OCI-M2 (cell line): ENCODE data around the gene RMP24.
"Not testable (repeated sequence)": the region's sequence is repeated elsewhere in the genome, so short reads cannot be mapped to it uniquely, and the experiment has no call there.

Source experiments
- DNase-seq: peaks from one replicate; lab custom pipeline; 2025; ENCODE audit not compliant: unreplicated experiment; lab: John Stamatoyannopoulos, UW

Gene RMP24

DNA sequence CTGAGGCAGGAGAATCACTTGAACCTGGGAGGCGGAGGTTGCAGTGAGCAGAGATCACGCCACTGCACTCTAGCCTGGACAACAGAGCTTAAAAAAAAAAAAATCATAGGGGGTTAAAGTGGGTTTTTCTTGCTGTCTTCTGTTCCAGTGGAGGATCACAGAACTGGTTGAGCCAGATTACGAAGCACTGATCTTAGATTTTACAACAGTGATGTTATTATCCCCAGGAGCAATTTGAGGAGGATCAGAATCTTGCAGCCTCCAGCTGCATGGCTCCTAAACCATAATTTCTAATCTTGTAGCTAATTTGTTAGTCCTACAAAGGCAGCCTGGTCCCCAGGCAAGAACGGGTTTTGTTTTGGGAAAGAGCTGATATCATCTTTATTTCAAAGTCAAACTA, 4.6 kb upstream of the RMP24 start:
- DNase-seq, result not testable (repeated sequence)

DNA sequence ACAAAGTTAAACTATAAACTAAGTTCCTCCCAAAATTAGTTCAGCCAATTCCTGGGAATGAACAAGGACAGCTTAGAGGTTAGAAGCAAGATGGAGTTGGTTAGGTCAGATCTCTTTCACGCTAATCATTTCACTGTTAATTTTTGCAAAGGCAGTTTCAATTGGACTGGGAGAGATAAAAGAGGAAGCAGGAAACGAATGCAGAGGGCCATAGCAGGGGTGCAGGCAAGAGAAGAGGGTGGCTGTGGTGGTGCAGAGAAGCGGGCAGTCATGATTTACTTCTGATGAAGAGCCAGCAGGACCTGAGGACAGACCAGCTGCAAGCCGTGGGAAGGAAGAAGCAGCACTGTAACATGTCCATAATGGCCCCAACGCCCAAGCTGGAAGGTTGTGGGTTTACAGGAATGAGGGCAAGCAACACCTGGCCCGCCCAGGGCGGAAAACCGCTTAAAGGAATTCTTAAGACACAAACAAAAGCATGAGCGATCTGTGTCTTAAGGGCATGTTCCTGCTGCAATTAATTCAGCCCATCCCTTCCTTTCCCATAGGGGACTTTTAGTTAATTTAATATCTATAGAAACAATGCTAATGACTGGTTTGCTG, 4.1 kb upstream of the RMP24 start:
- no peak for DNase-seq

DNA sequence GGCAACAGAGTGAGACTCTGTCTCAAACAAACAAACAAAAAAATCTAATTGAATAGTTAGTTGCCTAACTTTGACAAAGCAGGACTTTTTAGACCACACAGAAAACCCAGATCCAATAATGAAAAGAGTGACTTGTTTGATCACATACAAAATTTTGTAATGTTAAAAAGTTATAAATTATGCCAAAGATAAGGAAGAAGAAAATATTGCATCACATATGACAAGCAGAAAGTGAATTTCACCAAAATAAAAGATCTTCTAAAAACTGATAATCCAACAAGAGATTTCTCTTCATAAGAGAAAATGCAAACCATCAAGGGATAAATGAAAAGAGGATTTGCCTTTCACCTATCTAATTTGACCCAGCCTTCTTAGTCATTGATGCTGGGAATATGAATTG, 2.8 kb upstream of the RMP24 start:
- DNase-seq, result no peak

DNA sequence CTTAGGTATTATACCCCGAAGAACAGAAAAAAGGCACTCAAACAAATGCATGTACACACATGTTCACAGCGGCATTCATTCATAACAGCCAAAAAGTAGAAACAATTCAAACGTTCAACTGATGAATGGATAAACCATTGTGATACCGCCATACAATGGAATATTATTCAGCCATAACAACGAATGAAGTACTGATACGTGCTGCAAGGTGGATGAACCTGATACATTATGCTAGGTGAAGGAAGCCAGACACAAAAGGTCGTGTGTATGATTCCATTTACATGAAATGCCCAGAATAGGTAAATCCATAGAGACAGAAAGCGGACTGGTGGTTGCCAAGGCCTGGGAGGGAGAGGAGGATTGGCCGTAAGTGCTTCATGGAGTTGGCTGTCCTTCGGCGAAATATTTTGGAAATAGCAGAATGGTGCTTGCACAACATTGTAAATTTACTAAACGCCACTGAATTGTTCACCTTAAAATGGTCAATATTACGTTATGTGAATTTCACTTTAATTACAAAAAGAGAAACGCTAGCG, 750 bp upstream of the RMP24 start:
- no peak for DNase-seq

DNA sequence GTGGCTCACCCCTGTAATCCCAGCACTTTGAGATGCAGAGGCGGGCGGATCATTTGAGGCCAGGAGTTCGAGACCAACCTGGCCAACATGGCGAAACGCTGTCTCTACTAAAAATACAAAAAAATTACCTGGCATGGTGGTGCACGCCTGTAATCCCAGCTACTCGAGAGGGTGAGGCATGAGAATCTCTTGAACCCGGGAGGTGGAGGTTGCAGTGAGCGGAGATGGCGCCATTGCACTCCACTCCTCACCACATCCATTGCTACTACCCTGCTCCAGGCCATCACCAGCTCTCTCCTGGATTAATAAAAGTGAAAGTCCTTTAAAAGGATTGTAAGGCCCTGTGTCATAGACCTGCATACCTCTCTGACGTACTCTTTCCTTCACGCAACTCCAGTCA, 1.2 kb downstream of the RMP24 start:
- DNase-seq, result no peak

DNA sequence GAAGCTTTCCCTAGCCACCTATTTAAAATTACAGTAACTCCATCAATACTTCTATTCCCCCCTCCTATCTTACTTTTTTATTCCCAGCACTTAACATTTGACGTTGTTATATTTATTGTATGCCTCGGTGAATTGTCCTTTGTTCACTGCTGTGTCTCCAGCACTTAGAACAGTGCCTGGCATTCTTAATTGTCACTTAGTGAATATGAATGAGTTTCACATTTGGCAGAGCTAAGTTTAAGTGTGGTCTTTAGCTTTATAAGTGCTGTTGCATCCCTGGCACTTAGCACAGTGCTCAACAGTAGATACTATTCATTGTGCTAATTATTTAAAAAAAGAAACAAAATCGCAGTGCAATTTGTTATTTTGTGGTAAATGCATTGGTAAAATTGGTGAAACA, 1.7 kb downstream of the RMP24 start:
- no peak for DNase-seq

DNA sequence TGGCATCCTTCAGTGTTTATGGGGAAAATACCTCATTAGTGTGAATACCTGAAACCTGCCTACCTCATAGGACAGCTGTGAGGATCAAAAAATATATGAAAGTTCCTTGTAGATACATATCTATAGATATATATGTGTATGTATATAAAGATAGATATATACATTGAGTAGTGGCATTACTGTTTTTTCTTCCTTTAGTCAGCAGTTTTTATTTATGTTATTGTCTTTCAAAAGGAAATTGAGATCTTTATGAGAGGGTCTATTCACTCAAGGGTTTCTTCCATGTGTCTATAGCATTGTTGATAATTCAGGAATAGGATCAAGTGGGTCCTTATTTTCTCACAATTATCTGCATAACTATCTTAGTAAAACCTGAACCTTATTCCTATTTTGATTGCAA, 6.6 kb downstream of the RMP24 start:
- DNase-seq, result no peak

DNA sequence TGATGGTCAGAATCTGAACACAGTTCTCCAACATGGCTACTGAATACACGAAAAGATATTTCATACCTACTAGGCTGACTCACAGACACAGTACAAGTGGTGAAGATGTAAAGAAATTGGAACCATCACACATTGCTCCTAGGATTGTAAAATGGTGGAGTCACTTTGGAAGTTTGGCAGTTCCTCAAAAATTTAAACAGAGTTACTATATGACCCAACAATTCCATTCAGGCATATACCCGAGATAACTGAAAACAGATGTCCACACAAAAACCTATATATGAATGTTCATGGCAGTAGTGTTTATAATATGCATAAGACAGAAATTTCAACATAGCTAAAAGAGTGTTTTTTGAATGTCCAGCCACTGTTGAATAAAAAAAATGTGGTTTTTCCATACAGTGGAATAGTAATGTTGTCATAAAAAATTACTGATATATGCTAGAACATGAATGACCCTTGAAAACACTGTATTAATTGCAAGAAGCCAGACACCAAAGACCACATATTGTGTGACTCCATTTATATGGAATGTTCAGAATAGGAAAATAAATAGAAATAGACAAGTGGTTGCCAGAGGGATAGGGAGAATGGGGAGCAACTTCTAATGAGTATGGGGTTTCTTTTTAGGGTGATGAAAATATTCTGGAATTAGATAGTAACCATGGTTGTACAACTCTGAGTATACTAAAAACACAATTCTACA, 10.1 kb downstream of the RMP24 start:
- DNase-seq, result no peak

DNA sequence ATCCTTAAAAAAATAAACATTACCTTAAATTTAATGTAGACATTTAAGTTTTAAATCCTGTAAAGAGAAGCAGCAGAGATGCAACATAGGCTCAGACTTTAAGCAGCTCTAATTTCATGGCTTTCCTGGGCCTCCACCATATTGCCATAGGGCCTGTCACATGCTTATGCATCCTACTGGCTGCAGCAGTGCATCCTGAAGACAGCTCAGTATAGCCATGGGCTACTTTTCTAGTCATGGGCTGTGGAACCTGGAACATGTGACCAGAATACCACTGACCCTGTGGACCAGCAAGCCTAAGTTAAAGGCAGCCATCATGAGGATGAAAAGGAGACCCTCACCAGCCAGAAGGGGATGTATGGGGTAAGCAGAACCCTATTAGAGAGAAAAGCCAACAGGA, 10.7 kb downstream of the RMP24 start:
- DNase-seq, result no peak

DNA sequence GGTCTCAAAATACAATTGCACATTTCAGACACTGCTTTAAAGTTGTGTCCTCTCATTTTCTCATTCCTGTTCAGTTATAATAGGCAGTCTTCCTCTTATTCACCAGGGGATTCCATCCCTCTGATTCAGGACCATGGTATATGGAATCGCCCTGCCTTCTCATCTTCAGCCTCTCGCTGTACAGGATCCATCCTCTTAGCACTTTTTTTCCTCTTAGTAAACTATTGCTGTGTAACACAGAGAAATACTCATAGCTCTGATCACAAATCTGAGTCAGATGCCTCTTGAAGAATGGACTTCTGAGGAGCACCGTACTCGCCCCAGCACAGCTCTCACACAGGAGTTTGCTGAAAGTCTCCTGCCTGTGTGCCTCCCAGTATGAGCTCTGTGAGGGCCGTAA, 11.3 kb downstream of the RMP24 start:
- DNase-seq, result no peak

DNA sequence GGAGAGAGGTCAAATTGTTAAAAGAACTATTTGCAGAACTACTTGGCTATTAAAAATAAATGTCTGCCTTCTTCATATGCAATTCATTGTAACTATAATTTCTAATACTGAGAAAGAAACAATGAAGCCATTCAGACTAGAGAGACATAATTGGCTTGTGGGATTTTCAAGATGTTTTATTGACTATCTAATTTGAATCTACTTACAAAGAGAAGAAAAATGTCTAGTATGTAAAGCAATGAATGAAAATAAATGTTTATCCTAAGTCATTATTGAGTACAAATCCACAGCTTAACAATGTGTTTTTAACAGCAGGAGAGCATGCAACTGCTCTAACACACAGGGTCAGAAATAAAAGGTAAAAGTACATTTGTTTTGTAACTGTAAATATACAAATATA, 19.2 kb downstream of the RMP24 start:
- DNase-seq, result no peak

DNA sequence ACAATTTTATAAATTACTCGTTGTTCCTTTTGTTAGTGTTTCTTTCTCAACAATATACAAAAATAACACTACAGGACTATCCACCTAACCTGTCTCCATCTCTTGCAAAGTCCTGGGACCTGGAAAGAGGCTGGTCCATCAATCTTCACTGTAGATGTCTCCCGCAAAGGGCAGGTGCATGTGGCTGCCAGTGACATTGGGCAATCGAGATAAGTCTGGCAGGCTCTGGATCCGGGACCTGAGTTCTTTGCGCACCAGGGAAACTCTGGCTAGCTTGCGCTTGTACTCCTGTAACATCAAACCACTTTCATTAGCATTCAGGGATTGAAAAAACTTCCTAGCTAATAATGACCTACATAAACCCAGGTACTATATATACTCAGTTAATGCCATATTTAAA, 20.5 kb downstream of the RMP24 start:
- no peak for DNase-seq

DNA sequence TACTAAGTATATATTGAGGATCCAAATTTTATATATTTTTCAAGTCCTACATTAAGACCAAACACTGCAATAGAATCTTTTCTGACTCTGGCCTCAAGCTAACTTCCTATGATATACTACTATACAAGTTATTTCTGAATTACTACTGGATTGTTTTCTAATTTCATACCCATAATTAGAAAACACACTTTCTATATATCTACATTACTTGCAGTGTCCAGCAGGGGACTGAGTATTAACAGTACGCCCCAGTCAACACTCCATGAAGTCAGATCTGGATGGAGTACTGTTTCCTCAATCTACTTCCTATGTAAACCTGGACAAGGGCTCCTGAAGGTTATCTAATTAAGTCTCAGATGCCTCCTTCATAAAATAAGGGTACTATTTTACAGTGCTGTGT, 26.5 kb downstream of the RMP24 start:
- no peak for DNase-seq

DNA sequence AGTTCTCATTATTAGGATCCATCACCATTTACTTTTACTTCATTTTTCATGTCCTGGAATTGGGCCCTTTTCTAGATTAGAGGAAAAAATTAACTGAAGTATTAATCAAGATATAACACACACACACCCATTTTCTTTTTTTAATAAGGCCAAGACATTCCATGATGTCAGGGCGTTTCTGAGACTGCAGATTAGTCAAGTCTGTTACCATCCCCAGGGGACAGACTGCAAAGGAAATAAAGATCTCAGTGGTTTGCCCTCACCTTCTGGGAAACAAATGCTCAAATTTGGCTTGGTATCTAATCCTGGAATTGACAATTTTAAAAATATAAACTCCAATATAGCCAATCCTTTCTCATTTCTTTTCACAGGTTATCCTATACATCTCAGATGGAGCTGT, 27.4 kb downstream of the RMP24 start:
- DNase-seq, result no peak

DNA sequence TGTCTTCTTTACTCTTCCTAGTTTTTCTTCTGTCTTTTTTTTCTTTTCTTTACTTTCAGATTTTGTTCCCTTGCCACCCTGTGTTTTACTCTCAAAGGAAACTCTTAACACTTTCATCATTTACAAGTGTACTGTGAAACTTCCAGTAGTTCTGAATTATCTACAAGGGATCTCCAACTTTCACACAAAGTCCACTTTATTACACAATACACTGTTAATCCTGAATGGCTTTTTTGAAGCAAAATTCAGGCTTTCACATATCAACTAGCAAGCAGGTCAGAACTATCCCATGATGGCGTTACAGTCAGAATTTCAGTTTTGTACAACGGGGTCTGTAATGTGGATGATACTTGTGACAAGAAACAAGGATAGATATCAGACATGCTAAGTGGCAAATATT, 34.5 kb downstream of the RMP24 start:
- no peak for DNase-seq

DNA sequence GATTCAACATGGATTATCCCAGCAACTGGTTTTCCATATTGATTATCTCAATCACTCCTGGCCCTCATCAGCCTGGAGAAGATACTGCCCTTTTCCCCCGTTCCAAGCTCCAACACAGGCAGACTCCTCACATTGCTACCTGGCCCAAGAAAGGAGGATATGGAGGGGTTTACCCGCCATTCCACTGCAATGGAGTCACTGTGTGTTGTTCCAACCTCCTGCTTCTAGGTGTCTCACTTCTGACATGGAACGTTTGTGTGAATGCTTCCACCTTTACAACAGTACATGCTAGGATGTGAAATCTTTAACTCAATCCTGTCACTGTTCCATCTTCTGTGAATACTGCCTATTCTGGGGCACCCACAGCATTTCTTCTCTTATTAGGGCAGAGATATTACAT, 36.7 kb downstream of the RMP24 start:
- DNase-seq, result no peak

DNA sequence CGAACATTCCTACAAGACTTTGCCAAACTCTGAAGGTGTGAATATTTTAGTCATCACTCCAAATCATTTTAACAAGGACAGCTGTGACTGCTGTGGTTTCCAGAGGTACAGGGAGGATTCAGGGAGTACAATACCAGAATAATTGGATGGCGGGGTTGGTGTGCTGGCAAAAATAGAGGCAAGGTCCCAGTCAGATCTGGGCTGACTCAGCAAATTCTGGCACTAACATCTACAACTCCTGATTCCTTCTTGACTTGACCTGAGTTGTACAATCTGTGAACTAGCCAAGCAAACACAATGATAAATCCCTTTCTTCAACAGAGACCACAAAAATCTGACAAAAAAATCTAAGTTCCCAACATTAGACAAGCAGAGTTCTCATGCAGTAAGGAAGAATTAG, 40.4 kb downstream of the RMP24 start:
- no peak for DNase-seq

DNA sequence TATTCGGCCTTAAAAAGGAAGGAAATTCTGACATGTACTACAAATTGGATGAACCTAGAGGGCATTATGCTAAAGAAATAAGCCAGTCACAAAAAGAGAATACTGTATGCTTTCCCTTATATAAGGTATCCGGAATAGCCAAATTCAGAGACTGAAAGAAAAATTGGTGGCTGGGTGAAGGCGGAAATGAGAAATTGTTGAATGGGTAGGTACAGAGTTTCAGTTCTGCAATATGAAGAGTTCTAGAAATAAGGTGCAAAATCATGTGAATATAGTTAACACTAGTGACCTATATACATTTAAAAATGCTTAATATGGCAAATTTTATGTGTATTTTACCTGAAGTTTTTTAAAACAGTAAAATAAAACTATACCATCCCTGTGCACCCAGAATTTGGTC, 43.1 kb downstream of the RMP24 start:
- no peak for DNase-seq

DNA sequence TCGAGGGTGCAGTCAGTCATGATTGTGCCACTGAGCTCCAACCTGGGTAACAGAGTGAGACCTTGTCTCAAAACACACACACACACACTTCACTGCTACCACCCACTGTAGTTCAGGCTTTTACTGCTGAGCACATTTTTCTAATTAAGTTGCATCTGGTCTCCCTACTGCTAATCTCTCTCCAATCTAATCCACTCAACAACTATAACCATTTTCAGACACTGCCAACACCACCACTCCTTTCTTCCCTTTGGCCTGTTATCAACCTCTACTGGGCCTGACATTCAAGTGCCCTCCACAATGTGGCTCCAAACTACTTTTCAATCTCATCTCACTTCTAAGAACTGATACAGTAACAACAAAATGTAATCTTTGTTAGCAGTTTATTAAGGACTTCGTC, 44.8 kb downstream of the RMP24 start:
- DNase-seq, result no peak

DNA sequence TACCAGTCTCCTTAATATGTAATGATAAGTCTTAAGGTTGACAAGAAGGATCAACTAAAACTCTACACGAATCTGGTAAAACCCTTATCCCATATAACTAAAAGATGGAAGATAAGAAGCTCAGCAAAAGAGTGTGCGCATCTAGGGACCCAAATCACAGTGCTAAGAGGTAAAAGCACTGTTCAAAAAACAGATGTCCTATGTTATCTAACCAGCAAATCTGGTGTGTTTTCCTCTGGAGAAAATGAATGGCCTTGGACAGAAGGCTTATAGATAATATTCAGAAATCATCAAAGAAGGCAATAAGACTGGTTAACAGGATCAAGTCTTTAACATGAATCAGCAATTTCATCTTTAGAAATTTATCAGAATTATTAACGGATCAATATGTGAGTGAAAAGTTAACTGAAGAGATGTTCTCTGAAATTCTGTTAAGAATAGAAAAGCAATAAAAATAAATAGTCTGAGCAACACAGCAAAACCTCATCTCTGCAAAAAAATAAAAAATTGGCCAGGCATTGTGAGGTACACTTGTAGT, 47.8 kb downstream of the RMP24 start:
- no peak for DNase-seq

DNA sequence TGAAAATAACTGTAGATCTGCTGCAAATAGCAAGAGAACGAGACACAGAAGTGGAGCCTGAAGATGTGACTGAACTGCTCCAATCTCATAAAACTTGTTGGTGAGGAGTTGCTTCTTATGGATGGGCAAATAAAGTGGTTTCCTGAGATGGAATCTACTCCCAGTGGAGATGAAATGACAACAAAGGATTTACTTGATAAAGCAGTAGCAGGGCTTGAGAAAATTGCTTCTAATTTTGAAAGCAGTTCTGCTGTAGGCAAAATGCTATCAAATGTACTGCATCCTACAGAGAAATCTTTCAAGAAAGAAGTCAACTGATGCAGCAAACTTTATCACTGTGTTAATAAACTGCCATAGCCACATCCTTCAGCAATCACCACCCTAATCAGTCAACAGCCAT, 50.9 kb downstream of the RMP24 start:
- no peak for DNase-seq

DNA sequence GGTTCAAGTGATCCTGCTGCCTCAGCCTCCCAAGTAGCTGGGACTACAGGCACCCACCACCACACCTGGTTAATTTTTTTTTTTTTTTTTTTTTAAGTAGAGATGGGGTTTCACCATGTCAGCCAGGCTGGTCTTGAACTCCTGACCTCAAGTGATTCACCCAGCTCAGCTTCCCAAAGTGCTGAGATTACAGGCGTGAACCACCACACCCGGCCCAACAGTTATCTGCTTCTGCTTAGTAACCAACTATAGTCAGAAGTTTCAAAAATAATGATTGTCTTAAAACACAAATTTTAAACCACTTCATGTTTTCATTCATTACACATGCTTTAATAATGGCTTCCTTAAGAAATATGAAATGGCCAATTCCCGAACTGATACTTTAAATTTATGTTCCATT, 51.8 kb downstream of the RMP24 start:
- DNase-seq, result not testable (repeated sequence)

DNA sequence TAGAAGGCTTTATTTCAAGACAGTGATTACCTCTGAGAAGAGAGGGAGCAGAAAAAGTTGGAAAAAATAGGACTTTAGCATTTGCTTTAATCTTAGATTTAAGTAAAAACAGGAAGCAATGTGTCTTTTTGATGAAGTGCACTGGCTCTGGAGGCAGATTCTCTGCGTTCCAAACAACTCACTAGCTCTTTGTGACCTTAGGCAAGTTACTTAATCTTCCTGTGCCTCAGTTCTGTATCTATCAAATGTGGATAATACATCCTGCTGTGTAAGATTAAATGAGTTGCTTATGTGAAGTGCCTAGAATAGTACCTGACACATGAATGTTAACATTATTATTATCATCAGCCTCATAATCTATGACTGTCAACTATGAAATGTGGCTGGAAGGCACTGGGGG, 52.5 kb downstream of the RMP24 start:
- DNase-seq, result no peak
